Measurements from ENCODE around the gene ELL.

ELL gene

GRCh38 chr19:18532168-18532890, 10.5 kb upstream of the ELL start:
- Histone ChIP-seq H3K27me3 (ENCODE audit: insufficient read depth, poor library complexity, severe bottlenecking) (no peaks in the 10 kb centered on the region), H3K4me3 (replicated peaks; ENCODE audit: insufficient read depth, low read length) (no peak overlapping the region), H3K27ac (replicated peaks) (no peak overlapping the region)
- no peak for DNase-seq (ENCODE audit: low read depth in 1 of 2, low spot score in 1 of 2)
- TF ChIP-seq POLR2AphosphoS5 (IDR thresholded peaks at IDR 0.05; ENCODE audit: low read depth) (no peak), GABPA (IDR thresholded peaks at IDR 0.05; ENCODE audit: low read depth) (no peak), SPI1 (IDR thresholded peaks at IDR 0.05; ENCODE audit: borderline replicate concordance, low read depth) (no peak)
- TF ChIP-seq, protein P1, sequence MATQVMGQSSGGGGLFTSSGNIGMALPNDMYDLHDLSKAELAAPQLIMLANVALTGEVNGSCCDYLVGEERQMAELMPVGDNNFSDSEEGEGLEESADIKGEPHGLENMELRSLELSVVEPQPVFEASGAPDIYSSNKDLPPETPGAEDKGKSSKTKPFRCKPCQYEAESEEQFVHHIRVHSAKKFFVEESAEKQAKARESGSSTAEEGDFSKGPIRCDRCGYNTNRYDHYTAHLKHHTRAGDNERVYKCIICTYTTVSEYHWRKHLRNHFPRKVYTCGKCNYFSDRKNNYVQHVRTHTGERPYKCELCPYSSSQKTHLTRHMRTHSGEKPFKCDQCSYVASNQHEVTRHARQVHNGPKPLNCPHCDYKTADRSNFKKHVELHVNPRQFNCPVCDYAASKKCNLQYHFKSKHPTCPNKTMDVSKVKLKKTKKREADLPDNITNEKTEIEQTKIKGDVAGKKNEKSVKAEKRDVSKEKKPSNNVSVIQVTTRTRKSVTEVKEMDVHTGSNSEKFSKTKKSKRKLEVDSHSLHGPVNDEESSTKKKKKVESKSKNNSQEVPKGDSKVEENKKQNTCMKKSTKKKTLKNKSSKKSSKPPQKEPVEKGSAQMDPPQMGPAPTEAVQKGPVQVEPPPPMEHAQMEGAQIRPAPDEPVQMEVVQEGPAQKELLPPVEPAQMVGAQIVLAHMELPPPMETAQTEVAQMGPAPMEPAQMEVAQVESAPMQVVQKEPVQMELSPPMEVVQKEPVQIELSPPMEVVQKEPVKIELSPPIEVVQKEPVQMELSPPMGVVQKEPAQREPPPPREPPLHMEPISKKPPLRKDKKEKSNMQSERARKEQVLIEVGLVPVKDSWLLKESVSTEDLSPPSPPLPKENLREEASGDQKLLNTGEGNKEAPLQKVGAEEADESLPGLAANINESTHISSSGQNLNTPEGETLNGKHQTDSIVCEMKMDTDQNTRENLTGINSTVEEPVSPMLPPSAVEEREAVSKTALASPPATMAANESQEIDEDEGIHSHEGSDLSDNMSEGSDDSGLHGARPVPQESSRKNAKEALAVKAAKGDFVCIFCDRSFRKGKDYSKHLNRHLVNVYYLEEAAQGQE (IDR thresholded peaks at IDR 0.05; ENCODE audit: insufficient replicate concordance, low read depth) = no peak
- TF ChIP-seq, protein P2, sequence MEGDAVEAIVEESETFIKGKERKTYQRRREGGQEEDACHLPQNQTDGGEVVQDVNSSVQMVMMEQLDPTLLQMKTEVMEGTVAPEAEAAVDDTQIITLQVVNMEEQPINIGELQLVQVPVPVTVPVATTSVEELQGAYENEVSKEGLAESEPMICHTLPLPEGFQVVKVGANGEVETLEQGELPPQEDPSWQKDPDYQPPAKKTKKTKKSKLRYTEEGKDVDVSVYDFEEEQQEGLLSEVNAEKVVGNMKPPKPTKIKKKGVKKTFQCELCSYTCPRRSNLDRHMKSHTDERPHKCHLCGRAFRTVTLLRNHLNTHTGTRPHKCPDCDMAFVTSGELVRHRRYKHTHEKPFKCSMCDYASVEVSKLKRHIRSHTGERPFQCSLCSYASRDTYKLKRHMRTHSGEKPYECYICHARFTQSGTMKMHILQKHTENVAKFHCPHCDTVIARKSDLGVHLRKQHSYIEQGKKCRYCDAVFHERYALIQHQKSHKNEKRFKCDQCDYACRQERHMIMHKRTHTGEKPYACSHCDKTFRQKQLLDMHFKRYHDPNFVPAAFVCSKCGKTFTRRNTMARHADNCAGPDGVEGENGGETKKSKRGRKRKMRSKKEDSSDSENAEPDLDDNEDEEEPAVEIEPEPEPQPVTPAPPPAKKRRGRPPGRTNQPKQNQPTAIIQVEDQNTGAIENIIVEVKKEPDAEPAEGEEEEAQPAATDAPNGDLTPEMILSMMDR (IDR thresholded peaks at IDR 0.05; ENCODE audit: insufficient read depth, low read length) = no peak

DNA sequence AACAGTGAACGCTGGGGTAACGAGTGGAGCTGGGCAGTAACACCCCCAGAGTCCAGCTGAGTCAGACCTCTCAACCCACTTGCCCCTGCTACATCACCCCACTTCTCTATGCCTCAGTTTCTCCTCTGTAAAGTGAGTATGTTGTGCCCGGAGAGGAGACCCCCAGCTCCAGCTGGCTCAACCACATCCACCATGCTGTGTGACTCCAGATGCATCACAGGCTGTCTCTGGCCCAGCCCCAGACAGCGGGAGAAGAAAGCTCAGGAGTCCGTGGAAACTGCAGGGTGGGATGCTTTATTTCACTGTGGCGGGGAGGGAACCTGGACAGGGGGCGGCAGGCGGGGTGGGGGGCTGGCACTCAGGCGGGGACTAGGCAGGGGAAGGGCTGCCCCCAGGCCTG, 9.6 kb upstream of the ELL start:
- Histone ChIP-seq H3K4me3 (replicated peaks; ENCODE audit: insufficient read depth, low read length) (no peak overlapping the region), H3K27ac (replicated peaks) (no peak overlapping the region), H3K27me3 (ENCODE audit: insufficient read depth, poor library complexity, severe bottlenecking) (no peaks in the 10 kb centered on the region)
- TF ChIP-seq SPI1 (IDR thresholded peaks at IDR 0.05; ENCODE audit: borderline replicate concordance, low read depth) = no peak
- TF ChIP-seq, protein P2 (IDR thresholded peaks at IDR 0.05; ENCODE audit: insufficient read depth, low read length) = no peak
- TF ChIP-seq GABPA (IDR thresholded peaks at IDR 0.05; ENCODE audit: low read depth) = no peak
- TF ChIP-seq, protein P1 (IDR thresholded peaks at IDR 0.05; ENCODE audit: insufficient replicate concordance, low read depth) = no peak
- TF ChIP-seq POLR2AphosphoS5 (IDR thresholded peaks at IDR 0.05; ENCODE audit: low read depth) = no peak
- no peak for DNase-seq (ENCODE audit: low read depth in 1 of 2, low spot score in 1 of 2)

- DNase-seq (ENCODE audit: low read depth in 1 of 2, low spot score in 1 of 2) = no peak
These were observed 7.9 kb upstream of the ELL start for GRCh38 chr19:18529782-18530181.

More at GRCh38 chr19:18529782-18530181, 7.9 kb upstream of the ELL start:
- no peaks in the 10 kb centered on the region for H3K27me3 ChIP-seq (ENCODE audit: insufficient read depth, poor library complexity, severe bottlenecking)
- no peak overlapping the region for H3K4me3 ChIP-seq (replicated peaks; ENCODE audit: insufficient read depth, low read length)
- H3K27ac ChIP-seq (replicated peaks) = no peak overlapping the region
- TF ChIP-seq POLR2AphosphoS5 (IDR thresholded peaks at IDR 0.05; ENCODE audit: low read depth) (no peak), SPI1 (IDR thresholded peaks at IDR 0.05; ENCODE audit: borderline replicate concordance, low read depth) (no peak), GABPA (IDR thresholded peaks at IDR 0.05; ENCODE audit: low read depth) (no peak)
- TF ChIP-seq, protein P1 (IDR thresholded peaks at IDR 0.05; ENCODE audit: insufficient replicate concordance, low read depth) = no peak
- TF ChIP-seq, protein P2 (IDR thresholded peaks at IDR 0.05; ENCODE audit: insufficient read depth, low read length) = no peak

Measured in HL-60 (cell line).